ENCODE data around the gene SLC24A5. TPM values are rescaled to one million over a fixed set of nuclear protein-coding genes. Genes with fewer than 3 reads are reported as not detected.
A peak's percentile ranks its signal among the peaks of the same experiment; 100 is the strongest.

SLC24A5 gene
- total RNA-seq, 2 experiments from 2014 or later: not detected

GRCh38 chr15:48109212-48109611 lies 11.6 kb upstream of the SLC24A5 start:
- ChIA-PET POLR2A (no interaction called here), CTCF (ENCODE audit: unreplicated experiment) (no interaction called here)
- Histone ChIP-seq H3K36me3 (ENCODE audit: insufficient read depth, low read length) (no peaks in the 10 kb centered on the region), H3K9me3 (ENCODE audit: low read length) (no peaks in the 10 kb centered on the region), H2AFZ (ENCODE audit: low read length) (no peak overlapping the region), H3K4me1 (ENCODE audit: insufficient read depth, low read length, poor library complexity, severe bottlenecking) (no peaks in the 10 kb centered on the region), H3K4me2 (ENCODE audit: low read length) (no peak overlapping the region), H3K4me3 (ENCODE audit: low read depth, low read length, poor library complexity, severe bottlenecking) (no peak overlapping the region), H4K20me1 (ENCODE audit: insufficient read depth, low read length) (no peaks in the 10 kb centered on the region), H3K9me2 (ENCODE audit: insufficient read depth, low read length) (no peaks in the 10 kb centered on the region), H3K79me2 (ENCODE audit: insufficient read depth, low read depth, low read length) (no peaks in the 10 kb centered on the region), H3K27ac (ENCODE audit: low read depth, low read length, poor library complexity, severe bottlenecking) (no peak overlapping the region)
- intact Hi-C loops (cut with micrococcal nuclease; ENCODE audit: unreplicated experiment): no loop called here
- TF ChIP-seq EZH2phosphoT487 (IDR thresholded peaks at IDR 0.05; ENCODE audit: borderline replicate concordance, low read depth, low read length): no peak
- DNase-seq (ENCODE audit: low spot score): no peak
- BruUV-seq (replicated peaks): no TSS peak

- H4K20me1 ChIP-seq (ENCODE audit: insufficient read depth, low read length): no peaks in the 10 kb centered on the region
- ChIA-PET POLR2A (no interaction called here), CTCF (ENCODE audit: unreplicated experiment) (no interaction called here)
- H3K4me1 ChIP-seq (ENCODE audit: insufficient read depth, low read length, poor library complexity, severe bottlenecking): no peaks in the 10 kb centered on the region
- H3K27ac ChIP-seq (ENCODE audit: low read depth, low read length, poor library complexity, severe bottlenecking): no peak overlapping the region
- H3K9me2 ChIP-seq (ENCODE audit: insufficient read depth, low read length): no peaks in the 10 kb centered on the region
- intact Hi-C loops (cut with micrococcal nuclease; ENCODE audit: unreplicated experiment): loop anchor here (10.0 kb wide), 1 partner anchor 145 kb away; no protein-coding TSS in a partner anchor
- TF ChIP-seq CTCF (conservative IDR thresholded peaks at IDR 0.05; ENCODE audit: low read length) (no peak), EZH2phosphoT487 (IDR thresholded peaks at IDR 0.05; ENCODE audit: borderline replicate concordance, low read depth, low read length) (no peak)
- H3K4me3 ChIP-seq (ENCODE audit: low read depth, low read length, poor library complexity, severe bottlenecking): no peak overlapping the region
- H3K4me2 ChIP-seq (ENCODE audit: low read length): no peak overlapping the region
- no peaks in the 10 kb centered on the region for H3K79me2 ChIP-seq (ENCODE audit: insufficient read depth, low read depth, low read length)
- H3K36me3 ChIP-seq (ENCODE audit: insufficient read depth, low read length): no peaks in the 10 kb centered on the region
- no TSS peak for BruUV-seq (replicated peaks)
- DNase-seq (ENCODE audit: low spot score): no peak
- H2AFZ ChIP-seq (ENCODE audit: low read length): no peak overlapping the region
- no peaks in the 10 kb centered on the region for H3K9me3 ChIP-seq (ENCODE audit: low read length)
These were observed 10.8 kb upstream of the SLC24A5 start for GRCh38 chr15:48109856-48110531.

GRCh38 chr15:48112242-48112641 lies 8.5 kb upstream of the SLC24A5 start:
- no peaks in the 10 kb centered on the region for H4K20me1 ChIP-seq (ENCODE audit: insufficient read depth, low read length)
- no peak overlapping the region for H3K27ac ChIP-seq (ENCODE audit: low read depth, low read length, poor library complexity, severe bottlenecking)
- no peaks in the 10 kb centered on the region for H3K36me3 ChIP-seq (ENCODE audit: insufficient read depth, low read length)
- no peaks in the 10 kb centered on the region for H3K4me1 ChIP-seq (ENCODE audit: insufficient read depth, low read length, poor library complexity, severe bottlenecking)
- no TSS peak for BruUV-seq (replicated peaks)
- H3K9me3 ChIP-seq (ENCODE audit: low read length): no peaks in the 10 kb centered on the region
- TF ChIP-seq EZH2phosphoT487 (IDR thresholded peaks at IDR 0.05; ENCODE audit: borderline replicate concordance, low read depth, low read length) (no peak), CTCF (conservative IDR thresholded peaks at IDR 0.05; ENCODE audit: low read length) (peak; percentile 56)
- intact Hi-C loops (cut with micrococcal nuclease; ENCODE audit: unreplicated experiment): loop anchor here (10.0 kb wide), 1 partner anchor 143 kb away; no protein-coding TSS in a partner anchor
- no peak overlapping the region for H3K4me2 ChIP-seq (ENCODE audit: low read length)
- peak; percentile 11 for DNase-seq (ENCODE audit: low spot score)
- no peak overlapping the region for H3K4me3 ChIP-seq (ENCODE audit: low read depth, low read length, poor library complexity, severe bottlenecking)
- CTCF ChIA-PET (ENCODE audit: unreplicated experiment): no interaction called here
- no peaks in the 10 kb centered on the region for H3K9me2 ChIP-seq (ENCODE audit: insufficient read depth, low read length)
- POLR2A ChIA-PET: no interaction called here
- no peak overlapping the region for H2AFZ ChIP-seq (ENCODE audit: low read length)
- no peaks in the 10 kb centered on the region for H3K79me2 ChIP-seq (ENCODE audit: insufficient read depth, low read depth, low read length)

Data from OCI-LY7 (cell line).